Effector memory CD4-positive, alpha-beta T cell (primary cell): ENCODE results near the gene ARL5A.

Source experiments
- DNase-seq, 3 donors: peaks; one replicate each; pipeline ENCODE4 v3.0.0-alpha.2; 2020
- H3K27ac ChIP-seq: 2 replicates; pipeline ENCODE4 v1.7.0; 2013; ENCODE audit warnings: mild to moderate bottlenecking, low read length, moderate library complexity; ENCODE audit not compliant: insufficient read depth, poor library complexity, severe bottlenecking
- H3K27me3 ChIP-seq: replicated peaks from 2 replicates; pipeline ENCODE4 v1.7.0; 2013; ENCODE audit warnings: mild to moderate bottlenecking, low read length; ENCODE audit not compliant: insufficient read depth, control insufficient read depth, poor library complexity, severe bottlenecking
- H3K36me3 ChIP-seq: 2 replicates; pipeline ENCODE4 v1.7.0; 2013; ENCODE audit warnings: mild to moderate bottlenecking, low read length, moderate library complexity; ENCODE audit not compliant: control insufficient read depth, insufficient read depth
- H3K4me1 ChIP-seq: 2 replicates; pipeline ENCODE4 v1.7.0; 2013; ENCODE audit warnings: low read length, mild to moderate bottlenecking; ENCODE audit not compliant: control insufficient read depth, insufficient read depth, poor library complexity, severe bottlenecking
- H3K4me3 ChIP-seq: 2 replicates; pipeline ENCODE4 v1.7.0; 2013; ENCODE audit warnings: low read length, low read depth, mild to moderate bottlenecking; ENCODE audit not compliant: insufficient read depth, poor library complexity, severe bottlenecking
- H3K9me3 ChIP-seq: 2 replicates; pipeline ENCODE4 v1.7.0; 2013; ENCODE audit warnings: mild to moderate bottlenecking, low read length, moderate library complexity; ENCODE audit not compliant: control insufficient read depth

The ARL5A gene

GRCh38 chr2:151853070-151853758, 25.0 kb upstream of the ARL5A start:
- no peaks in the 10 kb centered on the region for H3K4me1 ChIP-seq
- H3K27me3 ChIP-seq, result no peaks in the 10 kb centered on the region
- H3K9me3 ChIP-seq, result no peaks in the 10 kb centered on the region
- no peak for DNase-seq
- H3K27ac ChIP-seq, result no peak overlapping the region
- H3K4me3 ChIP-seq, result no peak overlapping the region
- no peaks in the 10 kb centered on the region for H3K36me3 ChIP-seq

DNA sequence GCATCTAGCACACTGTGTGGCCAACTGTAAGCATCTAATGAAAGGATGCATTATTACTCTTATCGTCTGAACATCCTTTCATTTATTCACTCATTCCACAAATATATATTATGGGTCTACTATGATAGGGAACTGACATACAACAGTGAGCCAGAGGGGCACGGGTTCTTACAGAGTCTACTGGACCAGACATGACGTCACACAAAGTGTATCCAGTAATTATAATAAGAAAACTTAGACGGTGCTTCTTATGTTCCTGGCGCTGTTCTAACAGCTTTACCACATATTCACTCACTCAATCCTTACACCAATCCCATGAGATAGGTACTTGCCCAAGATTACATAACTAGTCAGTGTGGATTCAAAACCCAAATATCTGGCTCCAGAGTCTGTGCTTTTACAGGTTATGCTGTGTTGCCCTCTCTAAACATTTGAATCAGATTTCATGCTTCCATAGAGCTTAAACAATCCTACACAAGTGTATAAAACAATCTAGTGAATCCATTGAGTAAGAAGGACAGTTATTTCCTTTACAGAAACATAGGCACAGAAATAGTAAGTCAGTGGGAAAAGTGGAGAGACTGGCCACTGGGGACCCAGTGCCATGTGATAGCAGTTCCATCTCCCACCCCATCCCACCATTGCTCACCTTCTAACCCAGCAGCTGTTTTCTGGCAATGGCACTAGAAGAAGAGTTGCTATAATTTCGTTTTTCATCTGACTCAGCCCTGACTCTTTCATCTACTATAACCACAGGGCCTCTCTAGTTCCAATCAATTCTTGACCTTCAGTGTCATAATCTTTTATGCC, 24.2 kb upstream of the ARL5A start:
- H3K4me1 ChIP-seq, result no peaks in the 10 kb centered on the region
- no peaks in the 10 kb centered on the region for H3K9me3 ChIP-seq
- H3K27ac ChIP-seq, result no peak overlapping the region
- H3K4me3 ChIP-seq, result no peak overlapping the region
- DNase-seq, result no peak
- H3K36me3 ChIP-seq, result no peaks in the 10 kb centered on the region
- H3K27me3 ChIP-seq, result no peaks in the 10 kb centered on the region

- H3K4me3 ChIP-seq, result no peak overlapping the region
- H3K4me1 ChIP-seq, result no peaks in the 10 kb centered on the region
- H3K9me3 ChIP-seq, result no peaks in the 10 kb centered on the region
- H3K36me3 ChIP-seq, result no peaks in the 10 kb centered on the region
- H3K27ac ChIP-seq, result no peak overlapping the region
- H3K27me3 ChIP-seq, result no peaks in the 10 kb centered on the region
- DNase-seq, result no peak
Observed at GRCh38 chr2:151851761-151852160, 23.5 kb upstream of the ARL5A start.

GRCh38 chr2:151849413-151850010, 21.3 kb upstream of the ARL5A start:
- H3K4me1 ChIP-seq, result no peaks in the 10 kb centered on the region
- H3K36me3 ChIP-seq, result no peaks in the 10 kb centered on the region
- no peak overlapping the region for H3K27ac ChIP-seq
- no peaks in the 10 kb centered on the region for H3K27me3 ChIP-seq
- DNase-seq, result no peak
- H3K9me3 ChIP-seq, result no peaks in the 10 kb centered on the region
- H3K4me3 ChIP-seq, result no peak overlapping the region

- Histone ChIP-seq H3K36me3 (no peaks in the 10 kb centered on the region), H3K4me1 (no peaks in the 10 kb centered on the region), H3K27ac (no peak overlapping the region), H3K4me3 (no peak overlapping the region), H3K9me3 (no peaks in the 10 kb centered on the region), H3K27me3 (no peaks in the 10 kb centered on the region)
- DNase-seq, result no peak
Observed at GRCh38 chr2:151845884-151846283, 17.7 kb upstream of the ARL5A start.

DNA sequence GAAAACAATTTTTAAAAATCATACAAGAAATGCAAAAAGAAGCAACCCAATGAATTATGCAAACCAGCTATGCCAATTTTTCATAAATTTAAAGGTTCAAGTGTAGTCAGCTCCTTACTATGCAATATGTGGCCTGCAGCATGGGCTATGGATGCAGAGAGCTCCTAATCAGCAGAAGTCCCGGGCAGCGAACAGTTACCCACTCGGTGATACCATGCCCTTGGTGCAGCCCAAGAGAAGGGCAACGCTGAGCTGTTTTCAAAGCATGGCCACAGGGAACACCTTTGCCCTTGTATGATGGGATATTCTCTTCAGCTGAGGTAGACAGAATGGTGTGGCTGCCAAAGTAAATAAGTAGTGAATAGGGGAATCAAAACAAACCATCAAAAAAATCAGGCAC, 17.3 kb upstream of the ARL5A start:
- DNase-seq, result no peak
- H3K4me3 ChIP-seq, result no peak overlapping the region
- no peaks in the 10 kb centered on the region for H3K36me3 ChIP-seq
- no peaks in the 10 kb centered on the region for H3K9me3 ChIP-seq
- no peaks in the 10 kb centered on the region for H3K4me1 ChIP-seq
- no peaks in the 10 kb centered on the region for H3K27me3 ChIP-seq
- H3K27ac ChIP-seq, result no peak overlapping the region

DNA sequence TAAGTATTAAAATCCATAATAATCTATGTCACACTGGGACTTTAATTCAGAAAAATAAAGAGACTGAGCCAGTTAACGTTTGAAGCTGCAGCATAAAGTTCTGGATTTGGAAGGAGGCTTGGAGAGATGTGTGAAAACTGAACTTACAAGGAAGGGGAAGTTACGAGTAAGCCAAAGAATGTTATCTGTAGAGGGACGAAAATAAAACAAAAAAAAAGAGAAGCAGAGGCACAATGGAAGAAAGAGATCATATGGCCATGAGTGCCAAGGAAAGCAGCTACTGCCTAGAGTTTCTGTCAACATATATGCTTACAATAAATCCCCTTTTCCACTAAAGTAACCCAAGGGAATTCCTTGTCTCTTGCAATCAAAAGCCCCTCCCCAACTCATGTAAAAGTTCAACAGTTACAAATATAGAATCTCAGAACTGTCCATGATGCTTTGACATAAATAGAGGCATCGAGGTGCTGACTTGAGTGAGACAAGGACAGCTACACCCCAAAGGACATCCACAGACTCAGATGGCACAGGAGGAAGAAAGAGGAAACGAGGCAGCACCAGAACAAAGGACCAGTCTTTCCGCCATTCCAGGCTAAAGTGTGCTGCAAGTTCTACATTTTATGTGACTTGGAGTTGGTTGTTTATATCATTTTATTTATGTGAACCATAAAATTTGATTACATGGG, 16.1 kb upstream of the ARL5A start:
- no peak overlapping the region for H3K4me3 ChIP-seq
- no peaks in the 10 kb centered on the region for H3K36me3 ChIP-seq
- DNase-seq, result no peak

GRCh38 chr2:151843691-151844061, 15.5 kb upstream of the ARL5A start:
- no peak for DNase-seq
- Histone ChIP-seq H3K4me3 (no peak overlapping the region), H3K4me1 (no peaks in the 10 kb centered on the region), H3K27me3 (no peaks in the 10 kb centered on the region), H3K36me3 (no peaks in the 10 kb centered on the region), H3K27ac (no peak overlapping the region), H3K9me3 (no peaks in the 10 kb centered on the region)

More for the DNA sequence above, 16.1 kb upstream of the ARL5A start:
- Histone ChIP-seq H3K4me1 (no peaks in the 10 kb centered on the region), H3K9me3 (no peaks in the 10 kb centered on the region), H3K27me3 (no peaks in the 10 kb centered on the region), H3K27ac (no peak overlapping the region)

GRCh38 chr2:151842830-151843690, 14.8 kb upstream of the ARL5A start:
- no peaks in the 10 kb centered on the region for H3K9me3 ChIP-seq
- no peak for DNase-seq
- H3K4me3 ChIP-seq, result no peak overlapping the region
- H3K27ac ChIP-seq, result no peak overlapping the region
- no peaks in the 10 kb centered on the region for H3K4me1 ChIP-seq
- H3K36me3 ChIP-seq, result no peaks in the 10 kb centered on the region
- H3K27me3 ChIP-seq, result no peaks in the 10 kb centered on the region
